NCI-H82 treated with DMSO at 0.1 percent for 48 hours (cell line): ENCODE results near the gene TNS3.

ENCODE experiments used
- DNase-seq: peaks from one replicate; lab custom pipeline; 2025; ENCODE audit not compliant: unreplicated experiment; lab: John Stamatoyannopoulos, UW

Gene TNS3

GRCh38 chr7:47336472-47337425 is 245.2 kb downstream of the TNS3 start:
- no peak for DNase-seq

- no peak for DNase-seq
Observed at GRCh38 chr7:47335557-47336471, 246.1 kb downstream of the TNS3 start.

GRCh38 chr7:47335071-47335470 is 246.8 kb downstream of the TNS3 start:
- DNase-seq: no peak

GRCh38 chr7:47333959-47334358 is 248.0 kb downstream of the TNS3 start:
- no peak for DNase-seq

GRCh38 chr7:47333554-47333887 is 248.4 kb downstream of the TNS3 start:
- DNase-seq: no peak

- no peak for DNase-seq
Observed at GRCh38 chr7:47332681-47333553, 249.0 kb downstream of the TNS3 start.

- no peak for DNase-seq
Observed at GRCh38 chr7:47332213-47332612, 249.7 kb downstream of the TNS3 start.

- DNase-seq: no peak
Observed at GRCh38 chr7:47331179-47331565, 250.7 kb downstream of the TNS3 start.

GRCh38 chr7:47330561-47331178 is 251.2 kb downstream of the TNS3 start:
- no peak for DNase-seq

- DNase-seq: no peak
Observed at GRCh38 chr7:47330026-47330425, 251.9 kb downstream of the TNS3 start.

- DNase-seq: no peak
Observed at GRCh38 chr7:47329320-47329926, 252.5 kb downstream of the TNS3 start.

- no peak for DNase-seq
Observed at GRCh38 chr7:47328392-47329319, 253.3 kb downstream of the TNS3 start.

GRCh38 chr7:47327698-47328391 is 254.1 kb downstream of the TNS3 start:
- no peak for DNase-seq

- DNase-seq: no peak
Observed at GRCh38 chr7:47327346-47327697, 254.6 kb downstream of the TNS3 start.

- no peak for DNase-seq
Observed at GRCh38 chr7:47326808-47327207, 255.1 kb downstream of the TNS3 start.

- DNase-seq: no peak
Observed at GRCh38 chr7:47326220-47326619, 255.7 kb downstream of the TNS3 start.

- no peak for DNase-seq
Observed at GRCh38 chr7:47325337-47325736, 256.6 kb downstream of the TNS3 start.

- DNase-seq: no peak
Observed at GRCh38 chr7:47323904-47324303, 258.0 kb downstream of the TNS3 start.

GRCh38 chr7:47322731-47323130 is 259.2 kb downstream of the TNS3 start:
- no peak for DNase-seq
